Neural crest cell (in vitro differentiated cells): Measurements from ENCODE around the gene HPS4. TPM values are rescaled to one million over a fixed set of nuclear protein-coding genes. Genes with fewer than 3 reads are reported as not detected.
A peak's percentile ranks its signal among the peaks of the same experiment; 100 is the strongest.

Experiments used
- DNase-seq: peaks from one replicate; pipeline ENCODE4 v3.0.0; 2021; ENCODE audit warnings: low read depth, mixed read lengths, low spot score
- H3K27ac Mint-ChIP-seq: one replicate; pipeline ENCODE4 v1.8.0; 2021; ENCODE audit warnings: mild to moderate bottlenecking, mixed read lengths; ENCODE audit not compliant: unreplicated experiment
- H3K27me3 Mint-ChIP-seq: 2 replicates; pipeline ENCODE4 v1.8.0; 2021; ENCODE audit warnings: low read depth, mild to moderate bottlenecking, mixed read lengths
- H3K36me3 Mint-ChIP-seq: 2 replicates; pipeline ENCODE4 v1.8.0; 2021; ENCODE audit warnings: low read depth, mild to moderate bottlenecking, mixed read lengths
- H3K4me1 Mint-ChIP-seq: 2 replicates; pipeline ENCODE4 v1.8.0; 2021; ENCODE audit warnings: mixed read lengths
- H3K4me3 Mint-ChIP-seq: one replicate; pipeline ENCODE4 v1.8.0; 2021; ENCODE audit warnings: mild to moderate bottlenecking, mixed read lengths
- H3K9me3 Mint-ChIP-seq: 2 replicates; pipeline ENCODE4 v1.8.0; 2021; ENCODE audit warnings: mixed read lengths
- total RNA-seq: library from RNA; stranded (reverse); gene quantifications from 2 replicates; pipeline ENCODE4 v1.2.1, GENCODE V29; 2021
- TF ChIP-seq, protein P1 (sequence below): fragments of 200-600 bp; sonication (generic); conservative IDR thresholded peaks from 2 replicates; pipeline ENCODE4 v1.5.0; 2021; ENCODE audit warnings: antibody characterized with exemption, mild to moderate bottlenecking

The HPS4 gene
- total RNA-seq, 1 donor from 2014 or later = 48.5 TPM

DNA sequence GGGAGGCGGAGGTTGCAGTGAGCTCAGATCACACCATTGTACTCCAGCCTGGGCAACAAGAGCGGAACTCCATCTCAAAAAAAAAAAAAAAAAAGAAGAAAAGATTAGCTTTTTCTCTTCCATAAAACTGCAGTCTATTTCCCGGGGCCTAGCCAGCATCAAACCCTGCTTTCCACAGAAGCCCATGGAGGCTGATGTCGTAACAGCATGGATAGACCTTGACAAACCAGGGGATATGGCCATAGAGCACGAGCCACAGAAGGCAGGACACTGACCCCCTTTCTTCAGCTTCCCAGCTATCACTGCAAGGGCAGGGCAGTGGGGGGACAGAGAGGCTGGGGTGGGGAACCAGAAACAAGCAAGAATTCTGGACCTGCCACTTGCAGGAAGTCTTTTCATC, 21.5 kb downstream of the HPS4 start:
- DNase-seq = no peak
- Mint-ChIP-seq H3K4me3 (no peak overlapping the region), H3K36me3 (peaks cover 7% of the 10 kb centered on the region), H3K27ac (no peak overlapping the region), H3K9me3 (no peaks in the 10 kb centered on the region), H3K27me3 (no peaks in the 10 kb centered on the region), H3K4me1 (peaks cover 21% of the 10 kb centered on the region)
- TF ChIP-seq, protein P1, sequence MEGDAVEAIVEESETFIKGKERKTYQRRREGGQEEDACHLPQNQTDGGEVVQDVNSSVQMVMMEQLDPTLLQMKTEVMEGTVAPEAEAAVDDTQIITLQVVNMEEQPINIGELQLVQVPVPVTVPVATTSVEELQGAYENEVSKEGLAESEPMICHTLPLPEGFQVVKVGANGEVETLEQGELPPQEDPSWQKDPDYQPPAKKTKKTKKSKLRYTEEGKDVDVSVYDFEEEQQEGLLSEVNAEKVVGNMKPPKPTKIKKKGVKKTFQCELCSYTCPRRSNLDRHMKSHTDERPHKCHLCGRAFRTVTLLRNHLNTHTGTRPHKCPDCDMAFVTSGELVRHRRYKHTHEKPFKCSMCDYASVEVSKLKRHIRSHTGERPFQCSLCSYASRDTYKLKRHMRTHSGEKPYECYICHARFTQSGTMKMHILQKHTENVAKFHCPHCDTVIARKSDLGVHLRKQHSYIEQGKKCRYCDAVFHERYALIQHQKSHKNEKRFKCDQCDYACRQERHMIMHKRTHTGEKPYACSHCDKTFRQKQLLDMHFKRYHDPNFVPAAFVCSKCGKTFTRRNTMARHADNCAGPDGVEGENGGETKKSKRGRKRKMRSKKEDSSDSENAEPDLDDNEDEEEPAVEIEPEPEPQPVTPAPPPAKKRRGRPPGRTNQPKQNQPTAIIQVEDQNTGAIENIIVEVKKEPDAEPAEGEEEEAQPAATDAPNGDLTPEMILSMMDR = no peak

DNA sequence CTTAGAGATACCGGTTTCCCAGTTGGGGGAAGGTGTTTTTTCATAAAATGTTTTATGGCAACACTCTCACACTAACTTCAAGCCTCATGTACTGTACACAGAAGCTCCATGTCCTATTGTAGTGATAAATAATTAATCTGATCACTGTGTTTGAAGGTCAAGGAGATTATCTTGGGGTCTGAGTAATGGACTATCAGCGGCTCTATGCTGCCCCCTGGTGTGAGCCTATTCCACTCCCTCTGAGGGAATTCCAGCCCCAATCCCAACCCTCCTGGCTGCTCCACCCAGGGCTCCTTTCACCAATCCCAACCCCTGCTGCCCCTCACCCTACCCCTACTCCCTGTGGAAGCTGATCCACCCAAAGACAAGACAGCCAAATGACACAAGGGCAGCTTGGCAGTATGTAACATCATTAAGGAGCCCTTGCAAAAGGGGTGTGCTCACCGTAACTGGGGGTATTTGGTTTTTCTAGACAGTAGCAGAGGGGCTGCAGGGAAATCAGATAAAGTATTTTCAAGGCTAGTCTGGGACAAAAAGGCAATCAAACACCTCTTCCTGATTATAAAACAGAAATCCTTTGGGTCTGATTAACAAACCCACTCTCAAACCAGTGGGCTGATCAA, 22.3 kb downstream of the HPS4 start:
- peak; percentile 80 for DNase-seq
- no peaks in the 10 kb centered on the region for H3K9me3 Mint-ChIP-seq
- TF ChIP-seq, protein P1 = peak; percentile 84
- H3K27me3 Mint-ChIP-seq = no peaks in the 10 kb centered on the region
- peak overlapping the region; percentile 39 for H3K4me3 Mint-ChIP-seq
- no peak overlapping the region for H3K27ac Mint-ChIP-seq
- peaks cover 21% of the 10 kb centered on the region for H3K4me1 Mint-ChIP-seq
- H3K36me3 Mint-ChIP-seq = peaks cover 7% of the 10 kb centered on the region

DNA sequence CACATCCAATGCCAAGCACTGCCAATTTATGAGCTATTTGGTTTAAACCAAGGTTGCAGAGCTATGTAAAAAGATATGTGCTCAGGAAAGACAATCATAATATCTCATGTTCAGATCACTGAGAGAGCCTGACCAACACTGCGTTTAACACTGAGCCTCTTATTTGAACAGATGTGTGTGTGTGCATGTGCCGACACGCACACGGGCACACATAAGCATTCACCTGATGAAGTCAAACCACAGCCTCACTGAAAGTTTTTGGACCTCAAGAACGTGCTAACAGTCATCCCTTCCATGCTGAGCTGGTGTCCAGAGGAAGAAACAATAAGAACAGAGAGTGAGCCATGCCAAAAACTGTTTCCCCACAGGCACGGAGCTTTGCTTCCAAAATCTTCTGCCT, 23.4 kb downstream of the HPS4 start:
- Mint-ChIP-seq H3K9me3 (no peaks in the 10 kb centered on the region), H3K4me1 (peaks cover 21% of the 10 kb centered on the region), H3K36me3 (peaks cover 8% of the 10 kb centered on the region), H3K27ac (no peak overlapping the region), H3K4me3 (no peak overlapping the region), H3K27me3 (no peaks in the 10 kb centered on the region)
- TF ChIP-seq, protein P1 = no peak
- no peak for DNase-seq

DNA sequence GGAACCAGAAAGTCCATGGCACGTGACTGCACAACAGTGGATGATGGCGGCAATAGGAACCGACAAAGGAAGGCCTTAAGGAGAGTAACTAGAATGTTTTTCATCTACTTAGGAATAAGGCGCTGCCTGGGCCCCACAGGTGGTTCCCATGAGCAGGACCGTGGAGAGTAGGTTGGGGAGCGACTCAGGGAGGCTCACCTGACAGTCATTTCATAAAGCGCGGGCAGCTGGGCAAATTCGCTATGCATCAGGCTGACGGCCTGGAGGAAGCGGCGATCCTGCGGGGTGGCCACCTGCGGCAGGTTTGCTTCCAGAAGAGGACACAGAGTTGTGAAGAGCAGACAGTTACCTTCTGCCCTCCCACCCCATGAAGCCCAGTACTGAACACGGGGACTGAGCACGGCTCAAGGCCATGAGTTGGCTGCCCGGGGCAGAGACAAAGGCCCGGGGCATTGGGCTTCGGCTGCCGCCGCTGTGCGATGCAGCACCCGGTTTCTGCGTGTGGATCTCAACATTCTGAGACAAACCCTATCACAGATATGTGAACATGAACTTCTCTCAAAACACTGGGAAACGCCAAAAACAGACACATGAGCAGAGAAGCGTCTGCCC, 25.8 kb downstream of the HPS4 start:
- Mint-ChIP-seq H3K36me3 (peaks cover 5% of the 10 kb centered on the region), H3K27ac (no peak overlapping the region), H3K4me3 (no peak overlapping the region), H3K4me1 (peaks cover 12% of the 10 kb centered on the region), H3K27me3 (no peaks in the 10 kb centered on the region), H3K9me3 (no peaks in the 10 kb centered on the region)
- no peak for DNase-seq
- TF ChIP-seq, protein P1 = no peak

DNA sequence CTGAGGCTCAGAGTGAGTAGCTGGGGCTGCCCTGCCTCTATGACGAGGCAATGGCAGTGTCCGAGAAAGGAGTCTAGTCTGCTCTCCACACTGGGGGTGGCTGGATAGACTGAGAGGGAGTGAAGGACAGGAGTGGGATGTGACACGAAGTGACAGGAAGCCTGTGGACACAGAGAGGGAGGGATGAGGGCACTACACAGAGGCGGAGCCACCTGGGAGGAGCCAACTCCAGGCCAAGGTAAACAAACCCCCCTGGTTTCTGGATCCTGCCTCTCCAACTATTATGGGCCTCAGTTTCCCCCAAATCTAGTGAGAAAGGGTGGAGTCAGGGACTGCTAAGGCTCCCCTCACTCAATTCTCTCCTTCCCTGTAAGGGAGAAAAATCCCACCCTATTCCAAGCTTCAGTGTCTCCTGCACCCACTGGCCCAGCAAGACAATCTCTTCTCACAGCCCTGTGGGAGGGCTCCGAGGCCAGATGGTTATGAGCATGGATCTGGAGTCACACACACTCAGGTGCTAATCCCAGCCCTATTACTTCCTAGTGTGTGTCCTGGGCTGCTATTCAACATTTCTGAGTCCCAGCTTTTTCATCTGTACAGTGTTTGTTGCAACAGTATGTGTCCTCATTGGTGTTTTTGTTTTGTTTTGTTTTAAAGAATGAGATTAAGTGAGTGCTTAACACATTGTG, 29.6 kb downstream of the HPS4 start:
- no peak for DNase-seq
- Mint-ChIP-seq H3K27ac (no peak overlapping the region), H3K9me3 (no peaks in the 10 kb centered on the region), H3K27me3 (no peaks in the 10 kb centered on the region), H3K4me3 (no peak overlapping the region), H3K36me3 (peaks cover 11% of the 10 kb centered on the region), H3K4me1 (no peaks in the 10 kb centered on the region)
- TF ChIP-seq, protein P1 = no peak
